ENCODE measurements around the gene ATP8A2.

- no peak for TF ChIP-seq POLR2A (IDR thresholded peaks at IDR 0.05)
- TF ChIP-seq CTCF (IDR thresholded peaks at IDR 0.05), result no peak
Measured at GRCh38 chr13:26034018-26034417, 662.2 kb downstream of the ATP8A2 start.
